OCI-LY1 (cell line): ENCODE data around the gene IFI16.

Experiments
- CTCF ChIP-seq: fragments of 200-600 bp; sonication (generic), shearing (Covaris generic); IDR thresholded peaks from 2 replicates; pipeline ENCODE4 v1.5.1; 2017; ENCODE audit warnings: mild to moderate bottlenecking, antibody characterized with exemption, low read length, moderate library complexity, mixed read lengths
- EZH2 ChIP-seq: fragments of 200-600 bp; sonication (generic), shearing (Covaris generic); IDR thresholded peaks from 2 replicates; pipeline ENCODE4 v1.8.0; 2017; ENCODE audit warnings: borderline replicate concordance, mixed run types, mild to moderate bottlenecking, antibody characterized with exemption, low read length, moderate library complexity, mixed read lengths

DNA sequence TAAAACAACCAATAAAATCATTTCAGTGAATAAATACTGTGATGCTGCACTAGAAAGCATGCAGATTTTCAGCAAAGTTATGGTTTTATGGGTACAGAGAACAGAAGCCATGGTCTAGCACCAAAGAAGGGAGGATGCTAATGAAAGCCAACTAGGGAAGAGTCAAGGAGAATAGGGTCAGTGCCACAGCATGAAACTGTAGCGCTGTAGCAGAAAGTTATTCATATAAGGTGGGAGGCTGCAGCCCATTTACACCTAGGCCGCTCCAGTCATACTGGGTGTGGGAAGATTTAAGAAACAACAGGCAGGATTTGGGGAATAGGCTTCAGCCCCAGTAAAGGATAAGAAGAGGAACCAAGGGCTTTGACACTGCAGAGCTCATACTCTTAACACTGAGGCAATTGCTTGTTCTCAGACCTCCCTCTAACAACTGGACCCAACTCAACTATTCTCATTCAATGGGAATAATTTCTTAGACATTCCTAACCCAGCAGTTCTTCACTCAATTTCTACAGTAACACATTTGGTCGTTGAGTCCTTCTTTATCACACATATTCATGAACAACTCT is 4.4 kb downstream of the IFI16 start:
- TF ChIP-seq CTCF, result no peak
- TF ChIP-seq EZH2, result no peak
